HG03520 (cell line): ENCODE measurements around the gene HECTD4.

Source experiments
- ATAC-seq: cut with Tn5 transposase; IDR thresholded peaks from one replicate; pipeline ENCODE4 v1.9.1; 2021; ENCODE audit warnings: mild to moderate bottlenecking, moderate library complexity; ENCODE audit not compliant: unreplicated experiment

Gene HECTD4

GRCh38 chr12:112322882-112323547 lies 59.2 kb downstream of the HECTD4 start:
- no peak for ATAC-seq

- no peak for ATAC-seq
Observed at GRCh38 chr12:112322441-112322840, 59.8 kb downstream of the HECTD4 start.

- ATAC-seq, result no peak
Observed at GRCh38 chr12:112321245-112321644, 61.0 kb downstream of the HECTD4 start.

- no peak for ATAC-seq
Observed at GRCh38 chr12:112319395-112319794, 62.8 kb downstream of the HECTD4 start.

- no peak for ATAC-seq
Observed at GRCh38 chr12:112317481-112317880, 64.8 kb downstream of the HECTD4 start.

GRCh38 chr12:112314981-112315380 lies 67.2 kb downstream of the HECTD4 start:
- ATAC-seq, result no peak

GRCh38 chr12:112309797-112310196 lies 72.4 kb downstream of the HECTD4 start:
- ATAC-seq, result no peak

GRCh38 chr12:112308652-112309051 lies 73.6 kb downstream of the HECTD4 start:
- no peak for ATAC-seq

GRCh38 chr12:112308161-112308560 lies 74.1 kb downstream of the HECTD4 start:
- no peak for ATAC-seq

- no peak for ATAC-seq
Observed at GRCh38 chr12:112307317-112308011, 74.8 kb downstream of the HECTD4 start.

GRCh38 chr12:112305951-112306350 lies 76.3 kb downstream of the HECTD4 start:
- no peak for ATAC-seq

GRCh38 chr12:112304436-112304835 lies 77.8 kb downstream of the HECTD4 start:
- ATAC-seq, result no peak

GRCh38 chr12:112303799-112304198 lies 78.4 kb downstream of the HECTD4 start:
- no peak for ATAC-seq

- ATAC-seq, result peak; percentile 98
Observed at GRCh38 chr12:112303004-112303403, 79.2 kb downstream of the HECTD4 start.

GRCh38 chr12:112299704-112300103 lies 82.5 kb downstream of the HECTD4 start:
- no peak for ATAC-seq

- ATAC-seq, result no peak
Observed at GRCh38 chr12:112297188-112297587, 85.0 kb downstream of the HECTD4 start.

- no peak for ATAC-seq
Observed at GRCh38 chr12:112296183-112296582, 86.0 kb downstream of the HECTD4 start.

- ATAC-seq, result no peak
Observed at GRCh38 chr12:112294793-112295192, 87.4 kb downstream of the HECTD4 start.

GRCh38 chr12:112288638-112289037 lies 93.6 kb downstream of the HECTD4 start:
- ATAC-seq, result no peak

GRCh38 chr12:112285600-112286401 lies 96.4 kb downstream of the HECTD4 start:
- ATAC-seq, result no peak

- no peak for ATAC-seq
Observed at GRCh38 chr12:112283546-112283945, 98.7 kb downstream of the HECTD4 start.

GRCh38 chr12:112282920-112283319 lies 99.3 kb downstream of the HECTD4 start:
- ATAC-seq, result no peak
